Naive thymus-derived CD8-positive, alpha-beta T cell (primary cell): ENCODE results near the gene IFITM2. TPM values are rescaled to one million over a fixed set of nuclear protein-coding genes. Genes with fewer than 3 reads are reported as not detected.

Source experiments
- ATAC-seq, 2 donors: fragments of 150-1000 bp; cut with Tn5 transposase in 1 of 2; sonication (Bioruptor Pico), chemical (Tn5 transposase) in 1 of 2; 1 replicate in 1 of 2; 2 replicates in 1 of 2; pipeline ENCODE4 v1.10.0; 2021; ENCODE audit warnings: mild to moderate bottlenecking in 2 of 2, moderate library complexity in 2 of 2
- POLR2A ChIA-PET: fragments of 350-600 bp; sonication (Branson Sonifier 250); formaldehyde crosslinking; loops from one replicate; lab custom pipeline; 2021; ENCODE audit warnings: antibody characterized with exemption; lab: Charles Lee
- DNase-seq, 10 donors: peaks; one replicate each; pipeline versions ENCODE4 v3.0.0 to v3.0.0-alpha.2; 2020 to 2022
- H3K27ac Mint-ChIP-seq, 10 donors: one replicate each; pipeline ENCODE4 v1.8.0; 2020 to 2022; ENCODE audit warnings: mild to moderate bottlenecking in 10 of 10, mixed read lengths in 10 of 10, moderate library complexity in 4 of 10, inconsistent platforms in 1 of 10
- H3K27me3 Mint-ChIP-seq, 5 donors: one replicate each; pipeline ENCODE4 v1.8.0; 2021 to 2022; ENCODE audit warnings: mixed read lengths in 5 of 5
- H3K36me3 Mint-ChIP-seq, 3 donors: one replicate each; pipeline ENCODE4 v1.8.0; 2020 to 2022; ENCODE audit warnings: mixed read lengths in 3 of 3, mild to moderate bottlenecking in 2 of 3, inconsistent platforms in 1 of 3
- H3K4me1 Mint-ChIP-seq, 4 donors: one replicate each; pipeline ENCODE4 v1.8.0; 2021 to 2022; ENCODE audit warnings: mixed read lengths in 4 of 4
- H3K4me3 Mint-ChIP-seq, 10 donors: one replicate each; pipeline ENCODE4 v1.8.0; 2020 to 2022; ENCODE audit warnings: mild to moderate bottlenecking in 10 of 10, mixed read lengths in 10 of 10, moderate library complexity in 6 of 10, inconsistent platforms in 1 of 10
- H3K9me3 Mint-ChIP-seq, 9 donors: one replicate each; pipeline ENCODE4 v1.8.0; 2020 to 2022; ENCODE audit warnings: mixed read lengths in 9 of 9, mild to moderate bottlenecking in 3 of 9, inconsistent platforms in 1 of 9, moderate library complexity in 1 of 9
- polyA plus RNA-seq, 3 donors: library from polyadenylated mRNA; unstranded; fragments of 300-500 nt; fragmentation: Illumina TruSeq; gene quantifications; one replicate each; pipeline ENCODE4 v1.2.3, GENCODE V29; 2021
- total RNA-seq, 8 experiments: library from RNA in 2 of 8; stranded (reverse) in 2 of 8; gene quantifications; one replicate each; pipeline ENCODE4 v1.2.3 and lab custom pipeline; 2021 to 2026

Gene IFITM2
- total and polyA plus RNA-seq, 5 experiments from 2014 or later, result 115 to 2,732 (median 2,345) TPM

DNA sequence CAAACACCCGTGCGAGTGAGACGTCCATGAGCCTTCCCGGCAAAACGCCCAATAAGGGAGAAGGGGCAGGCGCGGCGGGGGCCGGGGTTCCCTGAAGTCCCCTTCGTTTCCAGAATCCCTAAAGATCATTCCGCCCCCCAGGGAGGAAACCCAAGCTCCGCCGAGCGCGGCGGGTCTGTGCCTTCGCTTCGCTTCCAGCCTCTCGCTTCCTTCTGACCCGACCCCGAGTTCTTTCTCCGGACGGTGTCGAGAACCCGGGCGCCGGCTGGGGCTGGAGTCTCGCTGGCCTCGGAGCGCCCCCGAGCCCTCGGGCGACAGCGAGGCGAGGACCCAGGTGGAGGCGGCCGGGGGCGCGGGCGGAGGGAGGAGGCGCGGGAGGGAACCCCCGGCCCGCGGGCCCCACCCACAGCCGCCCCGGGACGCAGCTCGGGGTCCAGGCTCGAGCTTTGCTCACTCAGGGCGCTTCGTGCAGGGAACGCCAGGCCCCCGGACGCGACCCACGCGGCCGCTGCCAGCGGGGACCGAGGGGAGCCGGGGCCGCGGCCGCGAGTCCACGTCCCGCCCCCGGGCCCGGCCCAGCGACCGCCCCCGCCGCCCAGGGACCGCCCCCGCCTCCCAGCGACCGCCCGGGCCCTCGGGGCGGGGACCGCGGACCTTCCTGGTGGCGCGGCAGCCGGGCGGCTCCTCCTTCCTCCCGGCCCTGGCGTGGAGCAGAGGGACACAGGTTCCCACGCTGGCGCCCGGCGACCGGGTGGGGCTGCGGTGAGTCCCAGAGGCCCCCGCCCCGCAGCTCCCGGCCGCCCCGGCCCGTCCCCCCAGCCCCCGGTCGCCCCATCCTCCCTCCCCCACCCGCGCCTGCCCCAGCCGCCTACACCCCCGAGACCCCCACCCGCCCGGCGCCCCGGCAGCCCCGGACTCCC, 18.9 kb upstream of the IFITM2 start, which contains the start of gene PGGHG:
Gene PGGHG, plus strand, starts transcription at position 649 of the 920 bp plus-strand sequence. CDS start 691 bp downstream, outside the sequence.
- DNase-seq, result peak in 8 of 10 donors; percentile 39 to 75 (median 61)
- peaks cover 27 to 54% (median 39%) of the 10 kb centered on the region in 4 donors for H3K4me1 Mint-ChIP-seq
- H3K36me3 Mint-ChIP-seq, result peaks cover 0 to 18% (median 5%) of the 10 kb centered on the region in 3 donors
- H3K4me3 Mint-ChIP-seq, result peak within 1 kb of the TSS; percentile 93 to 100 (median 97)
- no peaks in the 10 kb centered on the region for H3K9me3 Mint-ChIP-seq
- H3K27ac Mint-ChIP-seq, result peak within 1 kb of the TSS; percentile 93 to 99 (median 98)
- H3K27me3 Mint-ChIP-seq, result no peaks in the 10 kb centered on the region
- ATAC-seq, result peak; percentile 17 to 28
- POLR2A ChIA-PET, result interaction anchor here (0.6 to 20.1 kb wide), 25 partner anchors 13 to 249 kb away, joined by 3 to 863 read pairs (median 6); partner anchors contain the start of genes ANO9, BET1L, IFITM1 and IFITM2

DNA sequence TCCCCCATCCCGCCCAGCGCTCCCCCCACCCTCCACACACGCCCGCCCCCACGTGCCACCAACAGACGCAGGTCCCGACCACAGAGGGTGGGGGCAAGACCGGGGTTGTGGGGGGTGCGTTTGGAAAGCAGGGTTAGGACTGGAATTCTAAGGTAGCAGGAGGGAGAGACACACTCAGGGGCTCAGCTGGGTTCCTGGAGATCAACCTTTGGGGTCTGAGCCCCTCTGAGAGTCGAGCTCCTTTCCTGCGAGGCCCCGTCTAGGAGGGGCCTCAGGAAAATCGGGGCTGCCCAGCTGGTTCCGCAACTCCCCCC, 18.3 kb upstream of the IFITM2 start:
- POLR2A ChIA-PET, result interaction anchor here (0.6 to 20.1 kb wide), 18 partner anchors 13 to 248 kb away, joined by 3 to 863 read pairs (median 11); partner anchors contain the start of genes ANO9, BET1L, IFITM1 and IFITM2
- H3K4me1 Mint-ChIP-seq, result peaks cover 27 to 50% (median 37%) of the 10 kb centered on the region in 4 donors
- peaks cover 0 to 20% (median 5%) of the 10 kb centered on the region in 3 donors for H3K36me3 Mint-ChIP-seq
- H3K27me3 Mint-ChIP-seq, result no peaks in the 10 kb centered on the region
- ATAC-seq (peak; percentile 15 to 49), DNase-seq (peak in 9 of 10 donors; percentile 56 to 83 (median 71))
- H3K9me3 Mint-ChIP-seq, result no peaks in the 10 kb centered on the region
- peak overlapping the region; percentile 84 to 98 (median 94) for H3K27ac Mint-ChIP-seq
- peak overlapping the region; percentile 76 to 93 (median 88) for H3K4me3 Mint-ChIP-seq

DNA sequence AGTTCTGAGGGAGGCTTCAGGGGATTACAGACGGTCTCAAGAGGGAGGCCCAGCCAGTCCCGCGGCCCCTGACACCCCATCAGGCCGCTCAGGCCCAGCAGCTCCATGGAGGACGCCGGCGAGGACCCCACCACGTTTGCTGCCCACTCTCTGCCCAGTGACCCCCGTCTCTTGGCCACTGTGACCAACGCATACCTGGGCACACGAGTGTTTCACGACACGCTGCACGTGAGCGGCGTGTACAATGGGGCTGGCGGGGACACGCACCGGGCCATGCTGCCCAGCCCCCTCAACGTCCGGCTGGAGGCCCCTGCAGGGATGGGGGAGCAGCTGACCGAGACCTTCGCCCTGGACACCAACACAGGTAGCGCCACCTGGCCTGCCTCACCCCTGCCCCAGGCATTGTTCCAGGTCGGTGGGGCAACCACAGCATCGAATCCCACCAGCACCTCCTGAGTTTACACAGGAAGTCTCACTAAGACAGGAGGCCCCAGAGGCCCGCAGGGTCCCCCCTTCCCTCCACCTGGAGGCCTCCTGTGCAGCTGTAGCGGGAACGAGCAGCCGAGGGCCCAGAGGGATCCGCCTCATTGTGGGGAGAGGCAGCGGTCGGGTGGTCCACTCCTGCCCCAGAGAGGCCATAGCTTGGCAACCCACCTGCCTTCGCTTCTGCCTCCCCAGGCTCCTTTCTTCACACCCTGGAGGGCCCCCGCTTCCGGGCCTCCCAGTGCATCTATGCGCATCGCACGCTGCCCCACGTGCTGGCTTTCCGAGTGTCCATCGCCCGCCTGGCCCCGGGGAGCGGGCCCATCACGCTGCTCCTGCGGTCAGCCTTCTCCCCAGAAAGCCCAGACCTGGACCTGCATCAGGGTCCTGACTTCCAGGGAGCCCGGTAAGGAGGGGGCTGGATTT, 17.6 kb upstream of the IFITM2 start:
- peak overlapping the region; percentile 76 to 93 (median 88) for H3K4me3 Mint-ChIP-seq
- peaks cover 28 to 47% (median 38%) of the 10 kb centered on the region in 4 donors for H3K4me1 Mint-ChIP-seq
- POLR2A ChIA-PET, result interaction anchor here (0.5 to 20.1 kb wide), 23 partner anchors 13 to 247 kb away, joined by 3 to 863 read pairs (median 5); partner anchors contain the start of genes ANO9, BET1L, IFITM1 and IFITM2
- H3K9me3 Mint-ChIP-seq, result no peaks in the 10 kb centered on the region
- peaks cover 0 to 26% (median 5%) of the 10 kb centered on the region in 3 donors for H3K36me3 Mint-ChIP-seq
- H3K27me3 Mint-ChIP-seq, result no peaks in the 10 kb centered on the region
- DNase-seq (peak in 5 of 10 donors; percentile 48 to 74 (median 69)), ATAC-seq (peak; percentile 24 to 43)
- H3K27ac Mint-ChIP-seq, result peak overlapping the region; percentile 84 to 98 (median 94)

DNA sequence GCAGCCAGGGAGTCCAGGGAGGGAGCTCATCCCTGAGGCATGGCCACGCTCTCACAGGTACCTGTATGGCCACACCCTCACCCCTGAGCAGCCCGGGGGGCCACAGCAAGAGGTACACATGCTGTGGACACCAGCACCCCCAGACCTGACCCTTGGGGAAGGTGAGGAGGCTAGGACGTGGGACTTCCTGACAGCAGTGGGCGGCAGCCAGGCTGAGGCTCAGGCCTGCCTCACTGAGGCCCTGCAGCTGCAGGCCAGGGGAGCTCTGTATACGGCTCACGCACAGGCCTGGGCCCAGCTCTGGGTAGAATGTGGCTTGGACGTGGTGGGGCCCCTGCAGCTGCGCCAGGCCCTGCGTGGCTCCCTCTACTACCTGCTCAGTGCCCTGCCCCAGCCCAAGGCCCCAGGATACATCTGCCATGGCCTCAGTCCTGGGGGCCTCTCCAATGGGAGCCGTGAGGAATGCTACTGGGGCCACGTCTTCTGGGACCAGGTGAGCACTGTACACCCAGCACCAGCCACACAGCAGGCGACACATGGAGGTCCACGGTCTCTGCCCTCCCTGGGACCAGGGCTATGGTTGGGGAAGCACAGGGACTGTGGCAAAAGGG, 16.9 kb upstream of the IFITM2 start:
- H3K27me3 Mint-ChIP-seq, result no peaks in the 10 kb centered on the region
- peaks cover 0 to 27% (median 5%) of the 10 kb centered on the region in 3 donors for H3K36me3 Mint-ChIP-seq
- POLR2A ChIA-PET, result interaction anchor here (0.5 to 20.1 kb wide), 15 partner anchors 12 to 237 kb away, joined by 3 to 863 read pairs (median 7); partner anchors contain the start of genes BET1L, IFITM1, IFITM2 and IFITM5
- no peak for ATAC-seq
- peak overlapping the region; percentile 53 to 93 (median 88) for H3K4me3 Mint-ChIP-seq
- no peaks in the 10 kb centered on the region for H3K9me3 Mint-ChIP-seq
- peak overlapping the region; percentile 84 to 98 (median 92) for H3K27ac Mint-ChIP-seq
- peaks cover 26 to 44% (median 34%) of the 10 kb centered on the region in 4 donors for H3K4me1 Mint-ChIP-seq
- DNase-seq, result peak in 2 of 10 donors; percentile 17 to 65

DNA sequence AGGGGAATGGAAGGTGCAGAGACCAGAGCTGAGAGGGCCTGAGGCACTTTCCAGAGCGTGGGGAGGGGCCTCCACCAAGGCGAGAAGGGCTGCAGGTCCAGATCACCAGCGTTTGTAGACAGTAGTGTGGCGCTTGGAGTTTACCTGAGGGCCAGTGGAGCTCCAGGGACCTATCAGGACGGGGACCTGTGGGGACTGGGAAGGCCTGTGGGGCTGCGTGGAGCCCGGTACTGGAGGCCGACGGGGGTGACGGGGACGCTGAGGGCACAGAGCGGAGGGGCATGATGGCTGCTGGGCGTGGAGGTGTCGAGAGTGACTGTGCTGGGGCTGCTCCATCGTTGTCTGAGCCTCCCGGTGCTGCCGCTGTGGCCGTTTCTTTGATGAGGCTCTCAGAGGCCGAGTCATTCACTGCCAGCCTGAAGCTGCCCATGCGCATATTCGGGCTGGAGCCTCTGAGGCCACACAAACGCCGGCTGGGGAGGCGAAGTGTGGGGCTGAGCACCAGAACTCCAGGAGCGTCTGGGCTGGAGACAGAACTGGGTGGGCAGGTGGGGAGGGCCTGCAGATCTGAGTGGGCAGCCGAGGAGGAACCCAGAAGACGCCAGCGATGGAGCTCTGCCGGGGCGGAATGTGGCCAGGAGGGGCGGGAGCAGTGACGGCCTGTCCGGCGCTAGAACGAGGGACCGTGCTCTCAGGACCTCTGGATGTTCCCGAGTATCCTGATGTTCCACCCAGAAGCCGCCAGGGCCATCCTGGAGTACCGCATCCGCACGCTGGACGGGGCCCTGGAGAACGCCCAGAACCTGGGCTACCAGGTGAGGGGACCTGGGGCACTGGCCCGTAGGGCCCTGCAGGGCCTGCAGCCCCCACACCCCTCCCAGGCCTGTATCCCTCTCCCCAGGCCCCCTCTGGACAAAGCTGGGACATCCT, 16.1 kb upstream of the IFITM2 start:
- H3K36me3 Mint-ChIP-seq, result peaks cover 0 to 27% (median 5%) of the 10 kb centered on the region in 3 donors
- H3K27me3 Mint-ChIP-seq, result no peaks in the 10 kb centered on the region
- no peak for ATAC-seq
- DNase-seq, result peak in 2 of 10 donors; percentile 16 to 63
- H3K4me1 Mint-ChIP-seq, result peaks cover 26 to 40% (median 33%) of the 10 kb centered on the region in 4 donors
- peak overlapping the region; percentile 66 to 98 (median 92) for H3K27ac Mint-ChIP-seq
- POLR2A ChIA-PET, result interaction anchor here (0.6 to 20.1 kb wide), 11 partner anchors 11 to 215 kb away, joined by 3 to 863 read pairs (median 15); partner anchors contain the start of genes BET1L, IFITM1, IFITM2 and IFITM5
- peak overlapping the region; percentile 32 to 93 (median 86) for H3K4me3 Mint-ChIP-seq
- H3K9me3 Mint-ChIP-seq, result no peaks in the 10 kb centered on the region

DNA sequence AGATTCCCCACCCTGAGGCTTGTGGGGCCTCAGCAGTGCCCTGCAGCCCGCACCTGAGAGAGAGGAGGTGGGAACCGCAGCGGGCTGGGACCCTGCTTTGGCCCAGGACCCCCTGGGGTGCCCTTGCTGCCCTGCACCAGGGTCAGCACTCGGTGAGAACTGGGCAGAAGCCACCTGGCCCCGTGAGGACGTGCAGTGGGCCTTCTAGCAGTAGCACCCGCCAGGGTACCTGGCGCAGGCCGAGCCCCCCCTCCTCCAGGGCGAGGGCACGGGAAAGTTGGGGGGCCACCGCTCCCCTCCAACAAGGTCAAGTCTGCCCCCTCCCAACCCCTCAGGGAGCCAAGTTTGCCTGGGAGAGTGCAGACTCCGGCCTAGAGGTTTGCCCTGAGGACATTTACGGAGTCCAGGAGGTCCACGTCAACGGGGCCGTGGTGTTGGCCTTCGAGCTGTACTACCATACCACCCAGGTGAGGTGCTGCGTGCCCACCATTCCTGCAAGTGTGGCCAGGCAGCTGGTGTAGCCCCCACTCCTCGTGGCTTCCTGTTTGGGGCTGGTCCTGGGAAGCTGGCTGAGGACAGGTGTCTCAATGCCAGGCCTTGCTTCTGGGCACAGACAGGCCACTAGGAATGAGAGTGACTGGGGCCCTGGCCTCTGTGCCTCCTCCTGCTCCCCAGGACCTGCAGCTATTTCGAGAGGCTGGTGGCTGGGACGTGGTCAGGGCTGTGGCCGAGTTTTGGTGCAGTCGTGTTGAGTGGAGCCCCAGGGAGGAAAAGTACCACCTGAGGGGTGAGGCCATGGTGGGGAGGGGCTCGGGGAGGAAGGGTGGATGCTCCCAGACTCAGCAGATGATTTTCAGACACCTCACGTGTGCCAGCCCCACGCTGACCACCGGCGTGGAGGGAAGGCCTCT, 15.2 kb upstream of the IFITM2 start:
- Mint-ChIP-seq H3K4me1 (peaks cover 27 to 41% (median 33%) of the 10 kb centered on the region in 4 donors), H3K9me3 (no peaks in the 10 kb centered on the region), H3K36me3 (peaks cover 0 to 27% (median 5%) of the 10 kb centered on the region in 3 donors), H3K27me3 (no peaks in the 10 kb centered on the region), H3K27ac (peak overlapping the region in 5 of 10 donors; percentile 56 to 73 (median 65)), H3K4me3 (peak overlapping the region in 2 of 10 donors; percentile 4 to 24)
- POLR2A ChIA-PET, result interaction anchor here (0.7 to 20.1 kb wide), 6 partner anchors 10 to 158 kb away, joined by 3 to 863 read pairs (median 96); partner anchors contain the start of genes BET1L, IFITM1, IFITM2 and IFITM5
- ATAC-seq (no peak), DNase-seq (peak in 2 of 10 donors; percentile 15 to 58)

DNA sequence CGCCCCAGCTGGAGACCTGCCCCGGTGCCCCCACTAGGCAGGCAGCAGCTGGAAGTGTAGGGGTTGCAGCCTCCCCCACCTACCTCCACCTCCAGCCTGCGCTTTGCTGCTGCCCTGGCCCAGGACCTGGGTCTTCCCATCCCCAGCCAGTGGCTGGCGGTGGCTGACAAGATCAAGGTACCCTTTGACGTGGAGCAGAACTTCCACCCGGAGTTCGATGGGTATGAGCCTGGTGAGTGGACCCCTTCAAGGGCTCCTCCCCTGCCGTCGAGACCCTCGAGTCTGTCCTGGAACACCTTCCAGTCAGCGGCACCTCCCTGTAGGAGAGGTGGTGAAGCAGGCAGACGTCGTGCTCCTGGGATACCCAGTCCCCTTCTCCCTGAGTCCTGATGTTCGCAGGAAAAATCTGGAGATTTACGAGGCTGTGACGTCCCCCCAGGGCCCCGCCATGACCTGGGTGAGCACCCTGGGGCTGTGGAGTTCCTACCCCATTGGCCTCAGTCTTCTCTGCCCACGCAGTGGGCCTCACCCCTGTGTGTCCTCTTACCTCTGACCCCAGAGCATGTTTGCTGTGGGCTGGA, 14.3 kb upstream of the IFITM2 start:
- no peaks in the 10 kb centered on the region for H3K9me3 Mint-ChIP-seq
- H3K27me3 Mint-ChIP-seq, result no peaks in the 10 kb centered on the region
- ATAC-seq (no peak), DNase-seq (peak in 2 of 10 donors; percentile 17 to 61)
- no peak overlapping the region for H3K4me3 Mint-ChIP-seq
- peaks cover 0 to 27% (median 5%) of the 10 kb centered on the region in 3 donors for H3K36me3 Mint-ChIP-seq
- H3K4me1 Mint-ChIP-seq, result peaks cover 27 to 47% (median 35%) of the 10 kb centered on the region in 4 donors
- POLR2A ChIA-PET, result interaction anchor here (0.7 to 20.1 kb wide), 7 partner anchors 8 to 157 kb away, joined by 3 to 863 read pairs (median 5); partner anchors contain the start of gene NLRP6
- H3K27ac Mint-ChIP-seq, result peak overlapping the region in 4 of 10 donors; percentile 5 to 52 (median 18)

DNA sequence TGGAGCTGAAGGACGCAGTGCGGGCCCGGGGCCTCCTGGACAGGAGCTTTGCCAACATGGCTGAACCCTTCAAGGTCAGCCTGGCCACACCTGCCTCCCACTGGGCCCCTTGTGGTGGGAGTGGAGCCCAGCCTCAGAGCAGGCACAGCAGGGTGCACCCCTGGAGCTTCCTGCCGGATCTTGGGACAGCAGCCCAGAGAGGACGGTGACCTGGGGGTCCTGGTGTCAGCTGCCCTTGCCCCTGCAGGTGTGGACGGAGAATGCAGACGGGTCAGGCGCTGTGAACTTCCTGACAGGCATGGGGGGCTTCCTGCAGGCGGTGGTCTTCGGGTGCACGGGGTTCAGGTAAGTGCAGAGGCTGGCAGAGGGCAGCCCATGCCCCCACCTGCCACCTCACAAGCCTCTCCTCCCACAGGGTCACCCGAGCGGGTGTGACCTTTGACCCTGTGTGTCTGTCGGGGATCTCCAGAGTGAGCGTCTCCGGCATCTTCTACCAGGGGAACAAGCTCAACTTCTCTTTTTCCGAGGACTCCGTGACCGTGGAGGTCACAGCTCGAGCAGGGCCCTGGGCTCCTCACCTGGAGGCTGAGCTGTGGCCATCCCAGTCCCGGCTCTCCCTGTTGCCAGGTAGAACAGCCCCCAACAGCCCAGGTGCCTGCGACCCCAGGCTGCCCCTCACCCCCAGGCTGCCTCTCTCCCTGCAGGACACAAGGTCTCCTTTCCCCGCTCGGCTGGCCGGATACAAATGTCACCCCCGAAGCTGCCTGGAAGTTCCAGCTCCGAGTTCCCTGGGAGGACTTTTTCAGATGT, 13.6 kb upstream of the IFITM2 start:
- Mint-ChIP-seq H3K27me3 (no peaks in the 10 kb centered on the region), H3K4me3 (no peak overlapping the region), H3K27ac (peak overlapping the region in 2 of 10 donors; percentile 15 to 52), H3K4me1 (peaks cover 27 to 53% (median 39%) of the 10 kb centered on the region in 4 donors), H3K9me3 (no peaks in the 10 kb centered on the region), H3K36me3 (peaks cover 0 to 27% (median 5%) of the 10 kb centered on the region in 3 donors)
- no peak for ATAC-seq
- POLR2A ChIA-PET, result interaction anchor here (1.0 to 20.1 kb wide), 6 partner anchors 8 to 43 kb away, joined by 3 to 863 read pairs (median 6); partner anchors contain the start of gene NLRP6
- peak in 2 of 10 donors; percentile 14 to 50 for DNase-seq
